PC-3 (cell line): ENCODE measurements around the gene CTNNA3. TPM values are rescaled to one million over a fixed set of nuclear protein-coding genes. Genes with fewer than 3 reads are reported as not detected.

Experiments used
- ATAC-seq: fragments of 200-7000 bp; cut with Tn5 transposase; 2 replicates; pipeline ENCODE4 v1.9.1; 2020; ENCODE audit warnings: mild to moderate bottlenecking, moderate library complexity
- BruUV-seq: library from RNA; stranded (reverse); fragments of 400-500 nt; replicated peaks from 2 replicates; lab custom pipeline; 2021; lab: Mats Ljungman, UMichigan
- CTCF ChIA-PET: fragments of 300-600 bp; sonication (Branson Sonifier 250); formaldehyde crosslinking; loops from one replicate; lab custom pipeline; 2022; ENCODE audit warnings: antibody characterized with exemption; lab: Charles Lee
- POLR2A ChIA-PET: fragments of 300-600 bp; sonication (Branson Sonifier 250); formaldehyde crosslinking; loops from one replicate; lab custom pipeline; 2022; ENCODE audit warnings: antibody characterized with exemption; ENCODE audit not compliant: unreplicated experiment; lab: Charles Lee
- DNase-seq: peaks from one replicate; pipeline ENCODE4 v3.0.0-alpha.2; 2015
- H2AFZ ChIP-seq: fragments of 300-600 bp; sonication (generic); 2 replicates; pipeline ENCODE4 v1.6.0; 2016; ENCODE audit warnings: antibody characterized with exemption, low read length
- H3F3A ChIP-seq: fragments of 300-600 bp; sonication (generic); one replicate; pipeline ENCODE4 v1.6.0; 2017; ENCODE audit warnings: antibody characterized with exemption, low read length, control low read depth, mild to moderate bottlenecking; ENCODE audit not compliant: unreplicated experiment
- H3K27ac ChIP-seq: fragments of 300-600 bp; sonication (generic); 2 replicates; pipeline ENCODE4 v1.5.1; 2016; ENCODE audit warnings: mild to moderate bottlenecking, low read length
- H3K27me3 ChIP-seq: fragments of 300-600 bp; sonication (generic); 2 replicates; pipeline ENCODE4 v1.6.1; 2016; ENCODE audit warnings: low read length, mixed read lengths
- H3K36me3 ChIP-seq: fragments of 300-600 bp; sonication (generic); 2 replicates; pipeline ENCODE4 v1.6.1; 2016; ENCODE audit warnings: low read depth, mixed run types, low read length, mixed read lengths
- H3K4me1 ChIP-seq: fragments of 300-600 bp; sonication (generic); 2 replicates; pipeline ENCODE4 v1.5.1; 2016; ENCODE audit warnings: low read length; ENCODE audit not compliant: insufficient read depth
- H3K4me2 ChIP-seq: fragments of 300-600 bp; sonication (generic); 2 replicates; pipeline ENCODE4 v1.6.0; 2016; ENCODE audit warnings: low read length
- H3K4me3 ChIP-seq: fragments of 300-600 bp; sonication (generic); 2 replicates; pipeline ENCODE4 v1.5.1; 2016; ENCODE audit warnings: mild to moderate bottlenecking, low read length, mixed read lengths
- H3K79me2 ChIP-seq: fragments of 300-600 bp; sonication (generic); 2 replicates; pipeline ENCODE4 v1.6.1; 2017; ENCODE audit warnings: low read length, mixed read lengths
- H3K9ac ChIP-seq: fragments of 300-600 bp; sonication (generic); 2 replicates; pipeline ENCODE4 v1.6.0; 2016; ENCODE audit warnings: mild to moderate bottlenecking, low read length
- H3K9me2 ChIP-seq: fragments of 300-600 bp; sonication (generic); replicated peaks from 2 replicates; pipeline ENCODE4 v1.6.1; 2016; ENCODE audit warnings: mixed run types, low read length, mixed read lengths
- H3K9me3 ChIP-seq: fragments of 300-600 bp; sonication (generic); 2 replicates; pipeline ENCODE4 v1.6.1; 2016; ENCODE audit warnings: low read length, mixed read lengths
- H4K20me1 ChIP-seq: fragments of 300-600 bp; sonication (generic); 2 replicates; pipeline ENCODE4 v1.6.1; 2016; ENCODE audit warnings: low read length, mixed read lengths
- CTCF ChIP-seq: fragments of 300-600 bp; sonication (generic); conservative IDR thresholded peaks from 2 replicates; pipeline ENCODE4 v1.5.1; 2017; ENCODE audit warnings: antibody characterized with exemption, low read depth, mild to moderate bottlenecking, low read length
- EZH2 ChIP-seq: fragments of 300-600 bp; sonication (generic); IDR thresholded peaks from one replicate; pipeline ENCODE4 v1.6.1; 2017; ENCODE audit warnings: antibody characterized with exemption, mild to moderate bottlenecking, low read length; ENCODE audit not compliant: unreplicated experiment
- EZH2phosphoT487 ChIP-seq: fragments of 300-600 bp; sonication (generic); IDR thresholded peaks from 2 replicates; pipeline ENCODE4 v1.6.1; 2018; ENCODE audit warnings: mild to moderate bottlenecking, antibody characterized with exemption, low read length, borderline replicate concordance
- intact Hi-C: fragments of 100-400 bp; cut with micrococcal nuclease; formaldehyde crosslinking; loops from 2 replicates; pipeline ENCODE4 v1.9.0; 2023
- total RNA-seq: library from RNA; depleted of rRNA; stranded (reverse); fragments of >200 nt; gene quantifications from 2 replicates; pipeline ENCODE4 v1.2.3, GENCODE V29; 2014

The CTNNA3 gene
- total RNA-seq, 1 experiment from 2014 or later, result 1.9 TPM

DNA sequence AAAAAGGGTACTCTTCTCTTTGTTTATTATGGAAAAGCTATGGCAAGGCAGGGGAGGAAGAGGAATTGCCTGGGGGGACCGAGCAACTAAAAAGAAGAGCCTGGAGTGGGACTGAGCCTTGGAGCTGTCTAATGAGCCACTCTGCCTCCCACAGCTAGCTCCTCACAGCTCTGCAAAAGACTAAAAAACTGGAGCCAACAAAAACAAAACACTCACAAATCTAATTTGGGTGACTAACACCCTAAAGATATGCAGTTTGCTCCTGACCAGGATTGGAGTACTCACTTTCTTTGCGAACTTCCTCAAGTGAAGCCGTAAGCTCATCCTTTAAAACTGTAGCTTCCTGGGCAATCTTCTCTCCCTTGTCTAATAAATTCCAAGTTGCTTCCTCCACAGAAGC is 89.4 kb downstream of the CTNNA3 start:
- Histone ChIP-seq H3K4me2 (peak overlapping the region; percentile 10), H3K27ac (peak overlapping the region; percentile 25), H3K9ac (no peak overlapping the region)

GRCh38 chr10:67603701-67604100 is 92.3 kb downstream of the CTNNA3 start:
- Histone ChIP-seq H3F3A (peaks cover 5% of the 10 kb centered on the region), H3K4me2 (no peak overlapping the region)
- intact Hi-C loops, result no loop called here

More for the DNA sequence above, 89.4 kb downstream of the CTNNA3 start:
- H3K36me3 ChIP-seq, result no peaks in the 10 kb centered on the region
- H3F3A ChIP-seq, result peaks cover 5% of the 10 kb centered on the region
- H3K79me2 ChIP-seq, result no peaks in the 10 kb centered on the region
- DNase-seq (peak; percentile 91), ATAC-seq (peak; percentile 62)
- no peaks in the 10 kb centered on the region for H4K20me1 ChIP-seq
- no TSS peak for BruUV-seq
- TF ChIP-seq EZH2 (no peak), CTCF (no peak), EZH2phosphoT487 (no peak)
- no peaks in the 10 kb centered on the region for H3K9me2 ChIP-seq
- H2AFZ ChIP-seq, result peak overlapping the region; percentile 22
- H3K4me1 ChIP-seq, result peaks cover 47% of the 10 kb centered on the region
- H3K9me3 ChIP-seq, result no peaks in the 10 kb centered on the region
- POLR2A ChIA-PET, result no interaction called here
- H3K4me3 ChIP-seq, result no peak overlapping the region
- CTCF ChIA-PET, result interaction anchor here (0.6 kb wide), 1 partner anchor 86 kb away, joined by 4 read pairs; no protein-coding TSS in a partner anchor
- H3K27me3 ChIP-seq, result no peaks in the 10 kb centered on the region
- intact Hi-C loops, result loop anchor here (2.0 kb wide), 1 partner anchor 60 kb away; no protein-coding TSS in a partner anchor

More at GRCh38 chr10:67603701-67604100, 92.3 kb downstream of the CTNNA3 start:
- TF ChIP-seq EZH2phosphoT487 (no peak), CTCF (no peak), EZH2 (no peak)
- ATAC-seq (no peak), DNase-seq (peak; percentile 86)
- H3K9me2 ChIP-seq, result no peaks in the 10 kb centered on the region
- H3K27ac ChIP-seq, result no peak overlapping the region
- ChIA-PET POLR2A (no interaction called here), CTCF (no interaction called here)
- no peaks in the 10 kb centered on the region for H3K79me2 ChIP-seq
- peaks cover 48% of the 10 kb centered on the region for H3K4me1 ChIP-seq
- no peaks in the 10 kb centered on the region for H3K9me3 ChIP-seq
- no peaks in the 10 kb centered on the region for H3K36me3 ChIP-seq
- H3K27me3 ChIP-seq, result no peaks in the 10 kb centered on the region
- H2AFZ ChIP-seq, result no peak overlapping the region
- no TSS peak for BruUV-seq
- no peak overlapping the region for H3K4me3 ChIP-seq
- no peak overlapping the region for H3K9ac ChIP-seq
- H4K20me1 ChIP-seq, result no peaks in the 10 kb centered on the region
